H1 (cell line): ENCODE data around the gene RASSF3. TPM values are rescaled to one million over a fixed set of nuclear protein-coding genes. Genes with fewer than 3 reads are reported as not detected.
A peak's percentile ranks its signal among the peaks of the same experiment; 100 is the strongest.

Source experiments
- CTCF ChIA-PET: fragments of 300-600 bp; sonication (Branson Sonifier 250); formaldehyde crosslinking; loops from one replicate; lab custom pipeline; 2021; ENCODE audit not compliant: partially characterized antibody; lab: Charles Lee
- POLR2A ChIA-PET: fragments of 300-600 bp; sonication (Branson Sonifier 250); formaldehyde crosslinking; loops from one replicate; lab custom pipeline; 2021; ENCODE audit warnings: inconsistent platforms; ENCODE audit not compliant: partially characterized antibody; lab: Charles Lee
- DNase-seq, 2 experiments: peaks; one replicate each; pipeline versions ENCODE4 v3.0.0 to v3.0.0-alpha.2; 2010 to 2022; ENCODE audit warnings: low spot score in 2 of 2, low read depth in 1 of 2, mixed read lengths in 1 of 2
- FAIRE-seq: peaks from 2 replicates; lab custom pipeline; 2011; peaks lifted over from hg19 to GRCh38; lab: Jason Lieb, UNC
- H2AFZ ChIP-seq: 2 replicates; pipeline ENCODE4 v1.8.1; 2012; ENCODE audit warnings: low read length, inconsistent platforms
- H2AK5ac ChIP-seq: 2 replicates; pipeline ENCODE4 v1.6.1; 2013; ENCODE audit warnings: low read depth, low read length
- H2BK120ac ChIP-seq: replicated peaks from 2 replicates; pipeline ENCODE3; 2013; ENCODE audit warnings: low read depth, low read length, inconsistent platforms
- H2BK12ac ChIP-seq: 2 replicates; pipeline ENCODE4 v1.6.1; 2013; ENCODE audit warnings: low read depth, low read length
- H2BK15ac ChIP-seq: 2 replicates; pipeline ENCODE4 v1.6.1; 2013; ENCODE audit warnings: low read length
- H2BK20ac ChIP-seq: 2 replicates; pipeline ENCODE4 v1.6.1; 2013; ENCODE audit warnings: low read length
- H2BK5ac ChIP-seq: 2 replicates; pipeline ENCODE4 v1.6.1; 2013; ENCODE audit warnings: low read depth, low read length
- H3K14ac ChIP-seq: 2 replicates; pipeline ENCODE4 v1.6.1; 2013; ENCODE audit warnings: inconsistent platforms; ENCODE audit not compliant: insufficient read length
- H3K18ac ChIP-seq: 2 replicates; pipeline ENCODE4 v1.6.1; 2013; ENCODE audit warnings: low read length; ENCODE audit errors: extremely low read depth
- H3K23ac ChIP-seq: 2 replicates; pipeline ENCODE4 v1.6.1; 2013; ENCODE audit warnings: inconsistent platforms; ENCODE audit not compliant: insufficient read length
- H3K23me2 ChIP-seq: 2 replicates; pipeline ENCODE4 v1.6.1; 2013; ENCODE audit warnings: low read depth, low read length
- H3K27ac ChIP-seq: 2 replicates; pipeline ENCODE4 v1.6.1; 2011; ENCODE audit warnings: low read depth, low read length, inconsistent platforms
- H3K27me3 ChIP-seq, 4 experiments: replicated peaks in 1 of 4; 1 replicate in 1 of 4; 2 replicates in 3 of 4; pipeline versions ENCODE4 v1.6.1 to v1.8.1; 2011 to 2013; ENCODE audit warnings: low read length in 3 of 4, mild to moderate bottlenecking in 3 of 4, inconsistent platforms in 2 of 4, mixed read lengths in 2 of 4, moderate library complexity in 1 of 4; ENCODE audit not compliant: control insufficient read depth in 3 of 4, insufficient read depth in 3 of 4; ENCODE audit errors: extremely low read depth in 1 of 4
- H3K36me3 ChIP-seq, 4 experiments: 2 replicates each; pipeline versions ENCODE4 v1.6.1 to v1.8.1; 2011 to 2013; ENCODE audit warnings: mild to moderate bottlenecking in 4 of 4, low read length in 3 of 4, moderate library complexity in 2 of 4, control low read depth in 1 of 4, inconsistent platforms in 1 of 4; ENCODE audit not compliant: insufficient read depth in 4 of 4, control insufficient read depth in 2 of 4
- H3K4ac ChIP-seq: replicated peaks from 2 replicates; pipeline ENCODE3; 2013; ENCODE audit warnings: low read length, low read depth, mixed read lengths, inconsistent platforms; ENCODE audit not compliant: insufficient read length
- H3K4me1 ChIP-seq, 4 experiments: replicated peaks in 1 of 4; 1 replicate in 1 of 4; 2 replicates in 3 of 4; pipeline versions ENCODE4 v1.6.1 to v1.8.1; 2011 to 2013; ENCODE audit warnings: low read length in 3 of 4, inconsistent platforms in 2 of 4, mixed read lengths in 1 of 4; ENCODE audit not compliant: insufficient read depth in 4 of 4, control insufficient read depth in 3 of 4
- H3K4me2 ChIP-seq, 2 experiments: 2 replicates each; pipeline versions ENCODE4 v1.6.1 to v1.8.1; 2011 to 2013; ENCODE audit warnings: low read depth in 2 of 2, low read length in 2 of 2, control low read depth in 1 of 2, inconsistent platforms in 1 of 2, mild to moderate bottlenecking in 1 of 2; ENCODE audit not compliant: insufficient read depth in 1 of 2
- H3K4me3 ChIP-seq, 4 experiments: fragments of 200-600, 300-600 bp in 1 of 4; sonication (generic), shearing (Covaris generic), sonication (Bioruptor Twin) in 1 of 4; 2 replicates each; pipeline versions ENCODE4 v1.5.1 to v1.8.1; 2011 to 2016; ENCODE audit warnings: low read length in 4 of 4, low read depth in 3 of 4, control low read depth in 2 of 4, inconsistent platforms in 2 of 4, mild to moderate bottlenecking in 2 of 4, mixed read lengths in 1 of 4, moderate library complexity in 1 of 4; ENCODE audit not compliant: insufficient read depth in 2 of 4; ENCODE audit errors: extremely low read depth in 1 of 4
- H3K56ac ChIP-seq: replicated peaks from 2 replicates; pipeline ENCODE3; 2013; ENCODE audit warnings: low read depth, mild to moderate bottlenecking, mixed read lengths, low read length, inconsistent platforms; ENCODE audit not compliant: insufficient read length
- H3K79me1 ChIP-seq: 2 replicates; pipeline ENCODE4 v1.6.1; 2013; ENCODE audit warnings: low read depth, low read length, control low read depth
- H3K79me2 ChIP-seq, 2 experiments: 2 replicates each; pipeline versions ENCODE4 v1.6.1 to v1.8.1; 2012 to 2013; ENCODE audit warnings: low read length in 2 of 2, mild to moderate bottlenecking in 2 of 2, inconsistent platforms in 1 of 2; ENCODE audit not compliant: insufficient read depth in 2 of 2, control insufficient read depth in 1 of 2
- H3K9ac ChIP-seq, 4 experiments: replicated peaks in 1 of 4; 1 replicate in 1 of 4; 2 replicates in 3 of 4; pipeline versions ENCODE4 v1.6.1 to v1.8.1; 2011 to 2013; ENCODE audit warnings: low read depth in 3 of 4, low read length in 3 of 4, control low read depth in 2 of 4, mild to moderate bottlenecking in 2 of 4, moderate library complexity in 2 of 4, inconsistent platforms in 1 of 4; ENCODE audit errors: extremely low read depth in 1 of 4
- H3K9me3 ChIP-seq, 2 experiments: 2 replicates each; pipeline versions ENCODE4 v1.6.1 to v1.8.1; 2012 to 2013; ENCODE audit warnings: mild to moderate bottlenecking in 2 of 2, moderate library complexity in 2 of 2, control low read depth in 1 of 2, inconsistent platforms in 1 of 2, low read depth in 1 of 2, low read length in 1 of 2, mixed read lengths in 1 of 2; ENCODE audit not compliant: insufficient read depth in 2 of 2
- H4K20me1 ChIP-seq, 2 experiments: replicated peaks in 1 of 2; 2 replicates each; pipeline versions ENCODE3 to v1.8.1; 2011 to 2013; ENCODE audit warnings: inconsistent platforms in 2 of 2, low read length in 2 of 2, mild to moderate bottlenecking in 1 of 2; ENCODE audit not compliant: insufficient read depth in 2 of 2, control insufficient read depth in 1 of 2
- H4K5ac ChIP-seq: 2 replicates; pipeline ENCODE4 v1.6.1; 2013; ENCODE audit warnings: low read length, low read depth, mixed read lengths, inconsistent platforms; ENCODE audit not compliant: insufficient read length
- H4K8ac ChIP-seq: 2 replicates; pipeline ENCODE4 v1.8.0; 2013; ENCODE audit warnings: mild to moderate bottlenecking, moderate library complexity, low read length, inconsistent platforms; ENCODE audit not compliant: insufficient read depth; ENCODE audit errors: extremely low read depth
- H4K91ac ChIP-seq: replicated peaks from 2 replicates; pipeline ENCODE3; 2013; ENCODE audit warnings: low read length, mixed read lengths, inconsistent platforms; ENCODE audit not compliant: insufficient read length
- EP300 ChIP-seq, 2 experiments: IDR thresholded peaks; 1 replicate in 1 of 2; 2 replicates in 1 of 2; pipeline ENCODE4 v1.6.1; 2011 to 2012; ENCODE audit warnings: low read depth in 2 of 2, low read length in 2 of 2, mild to moderate bottlenecking in 2 of 2, borderline replicate concordance in 1 of 2, inconsistent platforms in 1 of 2, moderate library complexity in 1 of 2
- MAFK ChIP-seq: IDR thresholded peaks from 2 replicates; pipeline ENCODE4 v1.6.1; 2012; ENCODE audit warnings: low read depth, mild to moderate bottlenecking, improper control_type of control experiment, low read length
- WGBS, 2 experiments: shearing (Covaris generic) in 1 of 2; methylation state at CpG; one replicate each; pipeline versions ENCODE4 v1.1.6 to v1.1.7; 2013 to 2015; ENCODE audit warnings: low lambda C conversion rate in 2 of 2, mixed read lengths in 2 of 2, inconsistent platforms in 1 of 2, low coverage in 1 of 2, missing lambda C conversion rate in 1 of 2; ENCODE audit not compliant: insufficient replicate concordance in 2 of 2, insufficient coverage in 1 of 2, insufficient read length in 1 of 2; ENCODE audit errors: extremely low coverage in 1 of 2, missing lambda C conversion rate in 1 of 2; 5-methylcytosine and 5-hydroxymethylcytosine counted together
- polyA plus RNA-seq, 7 experiments: library from polyadenylated mRNA; depleted of rRNA in 3 of 7; stranded (reverse) in 5 of 7; unstranded in 2 of 7; fragments of >200 nt in 5 of 7; fragments of 200-250 nt in 2 of 7; gene quantifications; 1 replicate in 5 of 7; 2 replicates in 1 of 7; 4 replicates in 1 of 7; pipeline versions ENCODE4 v1.2.1 to v1.2.3, GENCODE V29; 2011 to 2013; ENCODE audit warnings: missing spikeins in 2 of 7, mixed read lengths in 2 of 7
- total RNA-seq: library from RNA; stranded (reverse); fragmentation: NEBNext Ultra II Directional; extraction: Animal tissue kit (Norgen Biotek cat#: 25700); gene quantifications from 2 replicates; pipeline ENCODE4 v1.2.1, GENCODE V29; 2021

The RASSF3 gene
- total and polyA plus RNA-seq, 2 of the 8 experiments (the other 6 are each of a cell fraction or from before 2014, with no cell fraction given) = 19.1 to 64.3 TPM

GRCh38 chr12:64718649-64719048, 108.4 kb downstream of the RASSF3 start:
- no peak overlapping the region for H2AFZ ChIP-seq
- H3K27ac ChIP-seq = no peak overlapping the region
- H3K56ac ChIP-seq = no peak overlapping the region
- ChIA-PET CTCF (interaction anchor here (0.9 to 3.5 kb wide), 3 partner anchors 10 to 167 kb away, joined by 3 to 15 read pairs (median 3); no protein-coding TSS in a partner anchor), POLR2A (no interaction called here)
- no peaks in the 10 kb centered on the region for H3K27me3 ChIP-seq
- H2AK5ac ChIP-seq = no peak overlapping the region
- H2BK15ac ChIP-seq = no peak overlapping the region
- no peak overlapping the region for H4K91ac ChIP-seq
- H3K4me2 ChIP-seq = no peak overlapping the region
- H3K4me3 ChIP-seq = no peak overlapping the region
- no peaks in the 10 kb centered on the region for H3K9me3 ChIP-seq
- no peak overlapping the region for H3K18ac ChIP-seq
- peaks cover 2 to 42% (median 20%) of the 10 kb centered on the region in 4 experiments; a peak in 7 of 8 replicates for H3K36me3 ChIP-seq
- no peaks in the 10 kb centered on the region for H3K23me2 ChIP-seq
- H2BK12ac ChIP-seq = no peak overlapping the region
- no peak overlapping the region for H2BK120ac ChIP-seq
- no peak overlapping the region for H3K23ac ChIP-seq
- H4K5ac ChIP-seq = no peak overlapping the region
- no peak overlapping the region for H4K8ac ChIP-seq
- no peak overlapping the region for H3K4ac ChIP-seq
- no peaks in the 10 kb centered on the region for H3K79me2 ChIP-seq
- TF ChIP-seq EP300 (IDR thresholded peaks at IDR 0.05; ENCODE audit: borderline replicate concordance in 1 of 2, low read depth in 2 of 2, low read length in 2 of 2) (no peak), MAFK (peak; percentile 48; the same call in 1 of the 2 replicates)
- H4K20me1 ChIP-seq = peaks cover 0 to 2% of the 10 kb centered on the region in 2 experiments
- H3K9ac ChIP-seq = no peak overlapping the region
- no peaks in the 10 kb centered on the region for H3K79me1 ChIP-seq
- DNase-seq (no peak), FAIRE-seq (no peak)
- H2BK5ac ChIP-seq = no peak overlapping the region
- H2BK20ac ChIP-seq = no peak overlapping the region
- 83% methylated on average over 1 of the region's 1 CpG; no CpG with 5 or more reads in 1 of the 2 experiments for WGBS, 2 experiments
- no peaks in the 10 kb centered on the region for H3K4me1 ChIP-seq
- H3K14ac ChIP-seq = no peak overlapping the region
